SIG-M5 (cell line): ENCODE data around the gene ATP6V1B1.
"Not testable (repeated sequence)": the region's sequence is repeated elsewhere in the genome, so short reads cannot be mapped to it uniquely, and the experiment has no call there.

Experiments
- DNase-seq: peaks from one replicate; lab custom pipeline; 2025; lab: John Stamatoyannopoulos, UW

ATP6V1B1 gene

GRCh38 chr2:71006955-71007799, 71.5 kb downstream of the ATP6V1B1 start:
- no peak for DNase-seq

GRCh38 chr2:71008342-71008741, 72.6 kb downstream of the ATP6V1B1 start:
- no peak for DNase-seq

- DNase-seq, result not testable (repeated sequence)
These were observed 76.1 kb downstream of the ATP6V1B1 start for GRCh38 chr2:71011786-71012185.
